A673 (cell line): ENCODE data around the gene IGFL2. TPM values are rescaled to one million over a fixed set of nuclear protein-coding genes. Genes with fewer than 3 reads are reported as not detected.
"Not testable (repeated sequence)": the region's sequence is repeated elsewhere in the genome, so short reads cannot be mapped to it uniquely, and the experiment has no call there.

Experiments
- BruUV-seq: library from RNA; stranded (reverse); fragments of 400-500 nt; replicated peaks from 2 replicates; lab custom pipeline; 2021; lab: Mats Ljungman, UMichigan
- CTCF ChIA-PET: fragments of 300-600 bp; sonication (Branson Sonifier 250); formaldehyde crosslinking; loops from one replicate; lab custom pipeline; 2022; ENCODE audit warnings: antibody characterized with exemption; lab: Charles Lee
- POLR2A ChIA-PET: fragments of 300-600 bp; sonication (Branson Sonifier 250); formaldehyde crosslinking; loops from one replicate; lab custom pipeline; 2022; ENCODE audit warnings: antibody characterized with exemption; ENCODE audit not compliant: low non-redundant PET; lab: Charles Lee
- DNase-seq: peaks from one replicate; pipeline ENCODE4 v3.0.0-alpha.2; 2015; ENCODE audit warnings: low spot score
- H3K27ac ChIP-seq: fragments of 200-600 bp; sonication (generic); 2 replicates; pipeline ENCODE4 v1.5.1; 2016; ENCODE audit warnings: mixed run types, low read depth, mild to moderate bottlenecking, mixed read lengths, antibody characterized with exemption, low read length; ENCODE audit not compliant: poor library complexity, severe bottlenecking
- H3K27me3 ChIP-seq: fragments of 200-600 bp; sonication (generic); replicated peaks from 2 replicates; pipeline ENCODE4 v1.6.1; 2017; ENCODE audit warnings: mixed run types, low read depth, mild to moderate bottlenecking, mixed read lengths, antibody characterized with exemption, low read length; ENCODE audit not compliant: insufficient read depth, poor library complexity
- H3K36me3 ChIP-seq: fragments of 200-600 bp; sonication (generic); 2 replicates; pipeline ENCODE4 v1.6.1; 2016; ENCODE audit warnings: mixed run types, mild to moderate bottlenecking, mixed read lengths, antibody characterized with exemption, low read length; ENCODE audit not compliant: insufficient read depth, poor library complexity, severe bottlenecking
- H3K4me1 ChIP-seq: fragments of 200-600 bp; sonication (generic); 2 replicates; pipeline ENCODE4 v1.6.1; 2017; ENCODE audit warnings: mixed run types, mild to moderate bottlenecking, mixed read lengths, antibody characterized with exemption, low read length; ENCODE audit not compliant: insufficient read depth, poor library complexity, severe bottlenecking
- H3K4me3 ChIP-seq: fragments of 200-600 bp; sonication (generic); 2 replicates; pipeline ENCODE4 v1.5.1; 2016; ENCODE audit warnings: low read depth, mixed run types, mild to moderate bottlenecking, mixed read lengths, low read length; ENCODE audit not compliant: poor library complexity, severe bottlenecking
- H3K9me3 ChIP-seq: fragments of 200-600 bp; sonication (generic); 2 replicates; pipeline ENCODE4 v1.6.1; 2016; ENCODE audit warnings: mixed run types, low read depth, mild to moderate bottlenecking, mixed read lengths, antibody characterized with exemption, low read length; ENCODE audit not compliant: poor library complexity, severe bottlenecking
- EZH2 ChIP-seq: fragments of 200-600 bp; sonication (generic); IDR thresholded peaks from 2 replicates; pipeline ENCODE4 v1.6.1; 2017; ENCODE audit warnings: borderline replicate concordance, low read depth, mild to moderate bottlenecking, mixed read lengths, antibody characterized with exemption, low read length; ENCODE audit not compliant: poor library complexity, severe bottlenecking
- intact Hi-C: fragments of 100-400 bp; cut with micrococcal nuclease; formaldehyde crosslinking; loops from one replicate; pipeline ENCODE4 v1.10.0; 2022; ENCODE audit not compliant: unreplicated experiment
- total RNA-seq: library from RNA; stranded (reverse); gene quantifications from 2 replicates; pipeline ENCODE4 v1.2.3, GENCODE V29; 2021
- TF ChIP-seq, protein P1 (sequence below): fragments of 300-800, 200-600 bp; sonication (generic); conservative IDR thresholded peaks from 2 replicates; pipeline ENCODE4 v1.5.1; 2017; ENCODE audit warnings: low read depth, mild to moderate bottlenecking, antibody characterized with exemption, low read length, moderate library complexity, mixed read lengths

The IGFL2 gene
- total RNA-seq, 1 experiment from 2014 or later: 0.45 TPM

DNA sequence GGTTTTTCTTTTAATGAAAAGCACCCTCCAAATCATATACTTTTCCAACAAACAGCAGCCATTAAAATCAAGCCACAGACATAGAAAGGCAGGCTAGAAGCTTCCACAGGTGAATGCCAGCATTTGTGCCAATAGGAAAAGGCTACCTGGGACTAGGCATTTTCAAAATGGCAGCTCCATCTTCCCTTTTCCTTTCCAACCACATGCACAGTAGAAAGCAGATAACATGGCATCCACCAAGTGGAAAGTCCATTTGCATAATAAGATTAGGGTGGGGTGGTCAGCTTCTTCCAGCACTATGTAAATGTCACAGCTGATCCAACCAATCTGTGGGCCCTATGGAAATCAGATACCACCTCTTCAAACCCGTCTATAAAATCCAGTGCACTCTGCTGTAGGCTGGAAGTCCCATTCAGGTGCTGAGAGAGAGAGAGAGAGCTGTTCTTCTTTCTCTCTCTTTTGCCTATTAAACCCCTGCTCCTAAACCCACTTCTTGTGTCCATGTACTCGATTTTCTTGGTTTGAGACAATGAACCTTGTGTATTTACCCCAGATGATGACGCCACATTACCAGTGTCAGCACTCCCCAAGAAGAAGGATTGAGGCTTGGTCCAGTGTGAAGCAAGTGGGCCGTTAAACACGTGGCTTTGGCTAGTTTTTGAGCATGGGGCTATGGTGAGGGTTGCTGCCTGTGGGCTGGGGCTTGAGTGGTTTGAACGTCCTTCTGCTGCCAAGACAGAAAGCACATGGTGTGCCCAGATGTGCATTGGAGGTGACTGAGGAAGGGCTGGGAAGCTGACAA, 57.3 kb downstream of the IGFL2 start:
- intact Hi-C loops: no loop called here
- Histone ChIP-seq H3K4me3 (no peak overlapping the region), H3K36me3 (no peaks in the 10 kb centered on the region), H3K4me1 (no peaks in the 10 kb centered on the region), H3K27ac (no peak overlapping the region), H3K27me3 (no peaks in the 10 kb centered on the region), H3K9me3 (no peaks in the 10 kb centered on the region)
- CTCF ChIA-PET: no interaction called here
- no peak for TF ChIP-seq EZH2
- POLR2A ChIA-PET: no interaction called here
- BruUV-seq: no TSS peak
- peak; percentile 31 for DNase-seq

DNA sequence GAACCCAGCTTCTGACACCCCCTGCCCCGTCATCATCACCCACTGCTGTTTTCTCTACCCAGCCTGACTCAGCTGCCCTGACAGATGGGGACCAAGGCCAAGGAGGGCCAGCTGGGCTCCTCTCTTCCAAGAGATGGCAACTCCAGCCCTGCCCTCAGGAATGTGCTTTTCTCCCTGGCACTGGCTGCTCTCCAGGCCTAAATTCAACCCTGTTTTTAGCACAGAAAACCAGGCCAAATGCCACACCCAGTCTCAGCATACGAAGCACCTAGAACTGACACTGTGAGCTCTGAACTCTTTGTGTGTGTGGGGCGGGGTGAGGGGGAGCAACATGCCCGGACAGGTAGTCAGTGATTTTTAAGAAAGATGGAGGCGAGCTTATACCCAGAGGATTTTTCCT, 58.1 kb downstream of the IGFL2 start:
- H3K27me3 ChIP-seq: no peaks in the 10 kb centered on the region
- BruUV-seq: no TSS peak
- H3K4me3 ChIP-seq: no peak overlapping the region
- intact Hi-C loops: no loop called here
- H3K4me1 ChIP-seq: no peaks in the 10 kb centered on the region
- TF ChIP-seq EZH2: no peak
- TF ChIP-seq, protein P1, sequence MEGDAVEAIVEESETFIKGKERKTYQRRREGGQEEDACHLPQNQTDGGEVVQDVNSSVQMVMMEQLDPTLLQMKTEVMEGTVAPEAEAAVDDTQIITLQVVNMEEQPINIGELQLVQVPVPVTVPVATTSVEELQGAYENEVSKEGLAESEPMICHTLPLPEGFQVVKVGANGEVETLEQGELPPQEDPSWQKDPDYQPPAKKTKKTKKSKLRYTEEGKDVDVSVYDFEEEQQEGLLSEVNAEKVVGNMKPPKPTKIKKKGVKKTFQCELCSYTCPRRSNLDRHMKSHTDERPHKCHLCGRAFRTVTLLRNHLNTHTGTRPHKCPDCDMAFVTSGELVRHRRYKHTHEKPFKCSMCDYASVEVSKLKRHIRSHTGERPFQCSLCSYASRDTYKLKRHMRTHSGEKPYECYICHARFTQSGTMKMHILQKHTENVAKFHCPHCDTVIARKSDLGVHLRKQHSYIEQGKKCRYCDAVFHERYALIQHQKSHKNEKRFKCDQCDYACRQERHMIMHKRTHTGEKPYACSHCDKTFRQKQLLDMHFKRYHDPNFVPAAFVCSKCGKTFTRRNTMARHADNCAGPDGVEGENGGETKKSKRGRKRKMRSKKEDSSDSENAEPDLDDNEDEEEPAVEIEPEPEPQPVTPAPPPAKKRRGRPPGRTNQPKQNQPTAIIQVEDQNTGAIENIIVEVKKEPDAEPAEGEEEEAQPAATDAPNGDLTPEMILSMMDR: no peak
- H3K9me3 ChIP-seq: no peaks in the 10 kb centered on the region
- H3K27ac ChIP-seq: no peak overlapping the region
- DNase-seq: no peak
- CTCF ChIA-PET: no interaction called here
- H3K36me3 ChIP-seq: no peaks in the 10 kb centered on the region
- POLR2A ChIA-PET: no interaction called here

DNA sequence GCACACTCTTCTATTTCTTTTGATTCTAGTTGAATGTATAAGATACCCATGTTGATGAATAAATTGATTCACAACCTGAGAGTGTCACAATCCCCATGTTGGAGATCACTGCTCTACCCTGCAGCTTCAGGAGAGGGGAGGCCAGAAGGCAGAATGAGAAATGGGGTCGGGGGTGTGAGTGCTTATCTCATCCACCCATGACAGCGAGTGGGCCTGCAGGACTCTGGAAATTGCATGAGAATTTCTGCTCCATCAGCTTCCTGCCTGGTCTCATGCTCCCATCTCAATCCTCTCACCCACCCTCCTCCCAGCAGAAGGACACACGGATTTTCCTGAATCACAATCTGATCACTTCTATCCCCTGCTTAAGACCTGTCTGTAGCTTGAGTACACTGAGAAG, 58.6 kb downstream of the IGFL2 start:
- intact Hi-C loops: no loop called here
- Histone ChIP-seq H3K4me3 (no peak overlapping the region), H3K27me3 (no peaks in the 10 kb centered on the region), H3K9me3 (no peaks in the 10 kb centered on the region), H3K36me3 (no peaks in the 10 kb centered on the region), H3K4me1 (no peaks in the 10 kb centered on the region), H3K27ac (no peak overlapping the region)
- BruUV-seq: no TSS peak
- no peak for DNase-seq
- POLR2A ChIA-PET: no interaction called here
- TF ChIP-seq, protein P1: no peak
- TF ChIP-seq EZH2: no peak
- CTCF ChIA-PET: no interaction called here

DNA sequence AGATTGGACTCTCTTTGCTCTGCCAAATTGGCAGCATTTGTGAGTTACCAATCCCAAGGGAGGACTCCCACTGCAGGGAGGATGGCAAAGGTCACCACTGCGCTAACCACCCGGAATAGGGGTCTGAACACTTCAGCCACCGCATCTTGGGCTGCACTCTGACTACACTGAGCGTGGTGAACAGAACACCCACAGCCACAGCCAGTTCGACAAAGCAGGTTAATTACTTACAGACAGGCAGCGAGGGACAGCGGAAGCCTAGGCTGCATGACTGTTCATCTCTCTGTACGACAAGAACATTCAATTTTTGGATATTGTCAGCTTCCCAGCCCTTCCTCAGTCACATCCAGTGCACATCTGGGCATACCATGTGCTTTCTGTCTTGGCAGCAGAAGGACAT, 59.8 kb downstream of the IGFL2 start:
- DNase-seq, POLR2A ChIA-PET, CTCF ChIA-PET, H3K4me3 ChIP-seq, H3K27ac ChIP-seq, intact Hi-C loops, H3K36me3 ChIP-seq, H3K9me3 ChIP-seq, H3K27me3 ChIP-seq, H3K4me1 ChIP-seq, BruUV-seq: not testable (repeated sequence)
